GM06990 (cell line): Measurements from ENCODE around the gene ONECUT1.

ENCODE experiments used
- DNase-seq: peaks from one replicate; pipeline ENCODE4 v3.0.0-alpha.2; 2011; ENCODE audit not compliant: insufficient read length; ENCODE audit errors: extremely low read depth
- H3K27me3 ChIP-seq: replicated peaks from 2 replicates; pipeline ENCODE4 v1.6.0; 2011; ENCODE audit warnings: low read length; ENCODE audit not compliant: control insufficient read depth, insufficient read depth
- H3K36me3 ChIP-seq: 2 replicates; pipeline ENCODE4 v1.5.1; 2011; ENCODE audit warnings: low read length; ENCODE audit not compliant: control insufficient read depth, insufficient read depth
- H3K4me3 ChIP-seq: replicated peaks from 2 replicates; pipeline ENCODE4 v1.5.1; 2011; ENCODE audit warnings: low read depth, mild to moderate bottlenecking, control low read depth, low read length
- TF ChIP-seq, protein P1 (sequence below): IDR thresholded peaks from 2 replicates; pipeline ENCODE4 v1.5.1; 2011; ENCODE audit warnings: low read length, control low read depth, mild to moderate bottlenecking, inconsistent platforms; ENCODE audit not compliant: insufficient read depth, poor library complexity, severe bottlenecking

Gene ONECUT1

DNA sequence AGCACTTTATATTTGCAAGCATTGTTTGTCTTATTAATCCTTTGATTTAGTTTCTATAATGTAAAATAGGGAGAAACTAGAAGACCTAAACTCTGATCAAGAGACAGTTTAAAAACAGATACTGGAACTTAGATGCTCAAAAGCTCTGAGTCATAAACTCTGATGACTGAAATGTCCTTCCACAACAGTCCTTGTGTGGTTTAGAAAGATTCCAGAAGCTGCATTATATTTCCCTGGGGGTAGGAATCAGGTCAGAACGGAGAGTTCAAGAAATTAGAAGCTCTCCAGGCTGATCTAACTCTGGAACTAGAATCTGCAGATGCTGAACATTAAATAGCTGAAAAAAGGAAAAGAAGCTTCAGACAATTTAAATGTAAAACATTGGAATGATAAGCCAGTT, 18.3 kb upstream of the ONECUT1 start:
- TF ChIP-seq, protein P1, sequence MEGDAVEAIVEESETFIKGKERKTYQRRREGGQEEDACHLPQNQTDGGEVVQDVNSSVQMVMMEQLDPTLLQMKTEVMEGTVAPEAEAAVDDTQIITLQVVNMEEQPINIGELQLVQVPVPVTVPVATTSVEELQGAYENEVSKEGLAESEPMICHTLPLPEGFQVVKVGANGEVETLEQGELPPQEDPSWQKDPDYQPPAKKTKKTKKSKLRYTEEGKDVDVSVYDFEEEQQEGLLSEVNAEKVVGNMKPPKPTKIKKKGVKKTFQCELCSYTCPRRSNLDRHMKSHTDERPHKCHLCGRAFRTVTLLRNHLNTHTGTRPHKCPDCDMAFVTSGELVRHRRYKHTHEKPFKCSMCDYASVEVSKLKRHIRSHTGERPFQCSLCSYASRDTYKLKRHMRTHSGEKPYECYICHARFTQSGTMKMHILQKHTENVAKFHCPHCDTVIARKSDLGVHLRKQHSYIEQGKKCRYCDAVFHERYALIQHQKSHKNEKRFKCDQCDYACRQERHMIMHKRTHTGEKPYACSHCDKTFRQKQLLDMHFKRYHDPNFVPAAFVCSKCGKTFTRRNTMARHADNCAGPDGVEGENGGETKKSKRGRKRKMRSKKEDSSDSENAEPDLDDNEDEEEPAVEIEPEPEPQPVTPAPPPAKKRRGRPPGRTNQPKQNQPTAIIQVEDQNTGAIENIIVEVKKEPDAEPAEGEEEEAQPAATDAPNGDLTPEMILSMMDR: no peak
- H3K27me3 ChIP-seq: peaks cover under 1% of the 10 kb centered on the region
- no peak for DNase-seq
- no peak overlapping the region for H3K4me3 ChIP-seq
- H3K36me3 ChIP-seq: no peaks in the 10 kb centered on the region

GRCh38 chr15:52806284-52806655, 16.1 kb upstream of the ONECUT1 start:
- no peak for DNase-seq
- H3K27me3 ChIP-seq: peaks cover 2% of the 10 kb centered on the region
- no peak overlapping the region for H3K4me3 ChIP-seq
- no peaks in the 10 kb centered on the region for H3K36me3 ChIP-seq
- TF ChIP-seq, protein P1: no peak

- no peak overlapping the region; the same call in 1 of the 2 replicates for H3K4me3 ChIP-seq
- H3K27me3 ChIP-seq: peaks cover 4% of the 10 kb centered on the region
- no peaks in the 10 kb centered on the region for H3K36me3 ChIP-seq
- no peak for DNase-seq
- TF ChIP-seq, protein P1: peak; percentile 18
These were observed 15.5 kb upstream of the ONECUT1 start for GRCh38 chr15:52805351-52806283.

- DNase-seq: no peak
- Histone ChIP-seq H3K4me3 (no peak overlapping the region; the same call in 1 of the 2 replicates), H3K27me3 (peaks cover 6% of the 10 kb centered on the region), H3K36me3 (no peaks in the 10 kb centered on the region)
- TF ChIP-seq, protein P1: no peak
These were observed 14.5 kb upstream of the ONECUT1 start for GRCh38 chr15:52804526-52805081.

- no peaks in the 10 kb centered on the region for H3K36me3 ChIP-seq
- TF ChIP-seq, protein P1: no peak
- DNase-seq: no peak
- H3K4me3 ChIP-seq: no peak overlapping the region
- H3K27me3 ChIP-seq: peaks cover 7% of the 10 kb centered on the region
These were observed 13.6 kb upstream of the ONECUT1 start for GRCh38 chr15:52803467-52804306.
